Astrocyte (in vitro differentiated cells and primary cell): Measurements from ENCODE around the gene DCC. TPM values are rescaled to one million over a fixed set of nuclear protein-coding genes. Genes with fewer than 3 reads are reported as not detected.

Experiments
- DNase-seq: peaks from one replicate; pipeline ENCODE4 v3.0.0-alpha.2; 2010; ENCODE audit warnings: low read depth
- FAIRE-seq: peaks from 2 replicates; lab custom pipeline; 2011; peaks lifted over from hg19 to GRCh38; lab: Jason Lieb, UNC
- H2AFZ ChIP-seq: 2 replicates; pipeline ENCODE4 v1.6.0; 2012; ENCODE audit warnings: low read depth, low read length, inconsistent platforms
- H3K27ac ChIP-seq: 2 replicates; pipeline ENCODE4 v1.5.1; 2011; ENCODE audit warnings: low read depth, low read length, inconsistent platforms
- H3K27me3 ChIP-seq: 2 replicates; pipeline ENCODE4 v1.6.0; 2011; ENCODE audit warnings: low read length, inconsistent platforms; ENCODE audit not compliant: insufficient read depth
- H3K36me3 ChIP-seq: 2 replicates; pipeline ENCODE4 v1.5.1; 2011; ENCODE audit warnings: low read length, inconsistent platforms; ENCODE audit not compliant: insufficient read depth
- H3K4me1 ChIP-seq: 2 replicates; pipeline ENCODE4 v1.5.1; 2011; ENCODE audit warnings: low read length, inconsistent platforms; ENCODE audit not compliant: insufficient read depth
- H3K4me2 ChIP-seq: 2 replicates; pipeline ENCODE4 v1.6.0; 2012; ENCODE audit warnings: low read length, inconsistent platforms
- H3K4me3 ChIP-seq: 2 replicates; pipeline ENCODE4 v1.5.1; 2011; ENCODE audit warnings: low read depth, mild to moderate bottlenecking, low read length, inconsistent platforms; ENCODE audit not compliant: insufficient read depth
- H3K79me2 ChIP-seq: 2 replicates; pipeline ENCODE4 v1.6.0; 2012; ENCODE audit warnings: mild to moderate bottlenecking, low read length, inconsistent platforms; ENCODE audit not compliant: insufficient read depth
- H3K9ac ChIP-seq: 2 replicates; pipeline ENCODE4 v1.6.0; 2012; ENCODE audit warnings: mild to moderate bottlenecking, low read length, inconsistent platforms
- H3K9me3 ChIP-seq: 2 replicates; pipeline ENCODE4 v1.5.1; 2012; ENCODE audit warnings: low read depth, mild to moderate bottlenecking, low read length, inconsistent platforms; ENCODE audit not compliant: insufficient read depth
- H4K20me1 ChIP-seq: 2 replicates; pipeline ENCODE4 v1.6.0; 2012; ENCODE audit warnings: low read length, inconsistent platforms; ENCODE audit not compliant: insufficient read depth
- H3K27ac Mint-ChIP-seq: one replicate; pipeline ENCODE4 v1.8.0; 2021; ENCODE audit warnings: mild to moderate bottlenecking, mixed read lengths; ENCODE audit not compliant: unreplicated experiment
- H3K27me3 Mint-ChIP-seq: one replicate; pipeline ENCODE4 v1.8.0; 2021; ENCODE audit warnings: low read depth, mixed read lengths; ENCODE audit not compliant: unreplicated experiment
- H3K36me3 Mint-ChIP-seq: one replicate; pipeline ENCODE4 v1.8.0; 2021; ENCODE audit warnings: low read depth, mixed read lengths; ENCODE audit not compliant: unreplicated experiment
- H3K4me1 Mint-ChIP-seq: one replicate; pipeline ENCODE4 v1.8.0; 2021; ENCODE audit warnings: low read depth, mixed read lengths; ENCODE audit not compliant: unreplicated experiment
- H3K4me3 Mint-ChIP-seq: one replicate; pipeline ENCODE4 v1.8.0; 2021; ENCODE audit warnings: mild to moderate bottlenecking, moderate library complexity, mixed read lengths; ENCODE audit not compliant: unreplicated experiment
- H3K9me3 Mint-ChIP-seq: one replicate; pipeline ENCODE4 v1.8.0; 2021; ENCODE audit warnings: mild to moderate bottlenecking, mixed read lengths; ENCODE audit not compliant: unreplicated experiment
- EZH2 ChIP-seq: IDR thresholded peaks from 2 replicates; pipeline ENCODE4 v1.6.1; 2012; ENCODE audit warnings: mild to moderate bottlenecking, low read length, inconsistent platforms; ENCODE audit not compliant: insufficient read depth
- total RNA-seq: library from RNA; stranded (reverse); gene quantifications from 2 replicates; pipeline ENCODE4 v1.2.1, GENCODE V29; 2021
- TF ChIP-seq, protein P1 (sequence below): IDR thresholded peaks from 2 replicates; pipeline ENCODE4 v1.5.1; 2011; ENCODE audit warnings: low read depth, mild to moderate bottlenecking, inconsistent platforms, low read length, moderate library complexity; ENCODE audit not compliant: insufficient read depth

The DCC gene
- total RNA-seq, 1 donor from 2014 or later: 2.6 TPM

DNA sequence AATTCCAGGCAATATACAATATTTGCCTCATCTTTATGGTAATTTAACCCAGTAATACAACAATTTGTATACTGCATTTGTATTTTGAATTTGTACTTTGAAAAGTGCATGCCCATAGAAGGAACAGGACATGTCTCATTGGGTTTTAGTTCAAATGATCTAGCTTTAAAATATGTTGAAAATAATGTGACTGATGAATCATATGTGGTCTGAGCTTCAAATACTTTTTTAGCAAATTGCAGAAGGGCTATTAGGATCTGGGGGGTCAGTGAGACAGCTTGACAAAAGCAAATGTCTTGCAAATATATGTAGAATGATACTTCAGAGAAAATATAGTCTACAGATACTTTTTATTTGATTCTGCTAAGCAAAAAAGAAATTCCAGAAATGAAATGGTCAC lies 248.9 kb downstream of the DCC start:
- peak overlapping the region; percentile 41 for H3K27ac Mint-ChIP-seq
- H3K27me3 ChIP-seq: no peaks in the 10 kb centered on the region
- no peaks in the 10 kb centered on the region for H3K79me2 ChIP-seq
- TF ChIP-seq, protein P1, sequence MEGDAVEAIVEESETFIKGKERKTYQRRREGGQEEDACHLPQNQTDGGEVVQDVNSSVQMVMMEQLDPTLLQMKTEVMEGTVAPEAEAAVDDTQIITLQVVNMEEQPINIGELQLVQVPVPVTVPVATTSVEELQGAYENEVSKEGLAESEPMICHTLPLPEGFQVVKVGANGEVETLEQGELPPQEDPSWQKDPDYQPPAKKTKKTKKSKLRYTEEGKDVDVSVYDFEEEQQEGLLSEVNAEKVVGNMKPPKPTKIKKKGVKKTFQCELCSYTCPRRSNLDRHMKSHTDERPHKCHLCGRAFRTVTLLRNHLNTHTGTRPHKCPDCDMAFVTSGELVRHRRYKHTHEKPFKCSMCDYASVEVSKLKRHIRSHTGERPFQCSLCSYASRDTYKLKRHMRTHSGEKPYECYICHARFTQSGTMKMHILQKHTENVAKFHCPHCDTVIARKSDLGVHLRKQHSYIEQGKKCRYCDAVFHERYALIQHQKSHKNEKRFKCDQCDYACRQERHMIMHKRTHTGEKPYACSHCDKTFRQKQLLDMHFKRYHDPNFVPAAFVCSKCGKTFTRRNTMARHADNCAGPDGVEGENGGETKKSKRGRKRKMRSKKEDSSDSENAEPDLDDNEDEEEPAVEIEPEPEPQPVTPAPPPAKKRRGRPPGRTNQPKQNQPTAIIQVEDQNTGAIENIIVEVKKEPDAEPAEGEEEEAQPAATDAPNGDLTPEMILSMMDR: no peak
- TF ChIP-seq EZH2: no peak
- no peaks in the 10 kb centered on the region for H3K9me3 ChIP-seq
- no peak overlapping the region for H3K4me3 Mint-ChIP-seq
- H3K9ac ChIP-seq: no peak overlapping the region
- no peaks in the 10 kb centered on the region for H3K36me3 ChIP-seq
- no peaks in the 10 kb centered on the region for H3K36me3 Mint-ChIP-seq
- H3K4me2 ChIP-seq: peak overlapping the region; percentile 42
- DNase-seq (peak; percentile 37), FAIRE-seq (no peak)
- no peak overlapping the region for H3K4me3 ChIP-seq
- peaks cover 11% of the 10 kb centered on the region for H3K4me1 Mint-ChIP-seq
- peaks cover 10% of the 10 kb centered on the region for H3K4me1 ChIP-seq
- H2AFZ ChIP-seq: no peak overlapping the region
- no peaks in the 10 kb centered on the region for H3K27me3 Mint-ChIP-seq
- no peaks in the 10 kb centered on the region for H3K9me3 Mint-ChIP-seq
- H4K20me1 ChIP-seq: no peaks in the 10 kb centered on the region
- peak overlapping the region; percentile 53 for H3K27ac ChIP-seq

DNA sequence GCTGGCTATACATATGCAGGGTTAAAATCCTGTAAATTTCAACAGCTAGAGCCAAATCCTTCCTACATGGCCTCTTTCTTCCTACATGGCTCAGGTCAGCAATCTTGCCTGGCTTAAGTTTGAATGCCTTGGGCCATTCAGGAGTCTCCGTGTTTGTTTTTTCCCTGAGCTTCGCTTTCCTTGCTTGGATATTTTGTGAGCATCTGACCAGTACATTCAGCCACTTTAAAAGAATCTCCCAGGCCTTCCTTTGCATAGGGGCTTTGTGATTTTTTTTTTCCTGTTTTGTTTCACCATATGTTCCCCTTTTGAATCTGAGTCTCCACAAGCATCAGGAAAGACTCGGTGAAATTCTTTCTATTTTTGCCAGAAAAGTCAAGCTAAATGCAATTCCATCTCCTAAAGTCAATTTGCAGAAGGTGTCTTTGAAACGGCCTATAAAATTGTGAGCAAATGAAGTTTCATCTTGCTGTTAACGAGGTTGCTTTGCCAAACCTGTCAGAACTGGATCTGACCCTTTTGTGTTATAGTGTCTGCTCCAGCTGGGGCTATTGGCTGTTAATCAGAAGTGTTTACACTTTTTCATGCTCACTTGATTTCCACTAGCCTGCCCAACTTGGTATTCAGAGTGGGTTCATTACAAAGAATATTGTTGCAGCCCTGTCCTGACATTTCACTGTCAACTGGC lies 256.9 kb downstream of the DCC start:
- no peaks in the 10 kb centered on the region for H3K36me3 ChIP-seq

DNA sequence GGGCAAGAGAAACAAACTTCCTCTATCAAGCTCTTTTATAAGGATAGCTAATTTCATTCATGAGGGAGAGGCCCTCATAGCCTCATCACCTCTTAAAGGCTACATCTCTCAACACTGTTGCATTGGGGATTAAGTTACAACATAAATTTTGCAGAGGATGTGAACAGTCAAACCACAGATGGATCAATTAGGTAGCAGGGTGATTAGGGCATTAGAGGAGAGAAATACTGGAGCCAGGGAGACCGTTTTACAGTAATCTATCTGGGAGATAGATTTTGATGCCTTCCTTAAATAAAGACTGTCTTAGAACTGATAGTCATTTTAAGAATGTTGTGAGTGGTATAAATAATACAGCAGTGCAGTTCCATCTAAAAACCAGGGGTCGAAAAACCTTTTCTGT lies 258.9 kb downstream of the DCC start:
- Histone ChIP-seq H2AFZ (no peak overlapping the region), H3K36me3 (no peaks in the 10 kb centered on the region), H3K27me3 (no peaks in the 10 kb centered on the region), H4K20me1 (no peaks in the 10 kb centered on the region), H3K4me1 (no peaks in the 10 kb centered on the region), H3K4me3 (no peak overlapping the region), H3K9ac (no peak overlapping the region), H3K27ac (no peak overlapping the region), H3K9me3 (no peaks in the 10 kb centered on the region), H3K79me2 (no peaks in the 10 kb centered on the region), H3K4me2 (no peak overlapping the region)
- Mint-ChIP-seq H3K27me3 (no peaks in the 10 kb centered on the region), H3K27ac (no peak overlapping the region), H3K4me3 (no peak overlapping the region), H3K4me1 (no peaks in the 10 kb centered on the region), H3K9me3 (no peaks in the 10 kb centered on the region), H3K36me3 (no peaks in the 10 kb centered on the region)
- no peak for TF ChIP-seq EZH2
- TF ChIP-seq, protein P1: no peak
- FAIRE-seq: no peak
- DNase-seq: no peak

More for the DNA sequence above, 256.9 kb downstream of the DCC start:
- Mint-ChIP-seq H3K4me1 (no peaks in the 10 kb centered on the region), H3K9me3 (no peaks in the 10 kb centered on the region), H3K27me3 (no peaks in the 10 kb centered on the region), H3K36me3 (no peaks in the 10 kb centered on the region), H3K4me3 (no peak overlapping the region), H3K27ac (no peak overlapping the region)
- no peaks in the 10 kb centered on the region for H3K4me1 ChIP-seq
- TF ChIP-seq, protein P1: no peak
- TF ChIP-seq EZH2: no peak
- H4K20me1 ChIP-seq: no peaks in the 10 kb centered on the region
- DNase-seq: no peak
- H3K9ac ChIP-seq: no peak overlapping the region
- H3K4me2 ChIP-seq: no peak overlapping the region
- no peaks in the 10 kb centered on the region for H3K79me2 ChIP-seq
- no peak for FAIRE-seq
- no peak overlapping the region for H3K4me3 ChIP-seq
- no peak overlapping the region for H2AFZ ChIP-seq
- H3K27me3 ChIP-seq: no peaks in the 10 kb centered on the region
- H3K27ac ChIP-seq: no peak overlapping the region
- no peaks in the 10 kb centered on the region for H3K9me3 ChIP-seq
